Neural progenitor cell (in vitro differentiated cells): ENCODE measurements around the gene OR8B4.

Source experiments
- CTCF ChIP-seq: fragments of 200-600 bp; sonication (generic); IDR thresholded peaks from 2 replicates; pipeline ENCODE4 v1.5.1; 2017; ENCODE audit warnings: antibody characterized with exemption, mild to moderate bottlenecking
- EZH2 ChIP-seq: fragments of 200-600 bp; sonication (generic); IDR thresholded peaks from 2 replicates; pipeline ENCODE4 v1.6.1; 2017; ENCODE audit warnings: antibody characterized with exemption, mild to moderate bottlenecking, moderate library complexity

GRCh38 chr11:124442847-124443246, 18.2 kb upstream of the OR8B4 start:
- TF ChIP-seq EZH2 = no peak
- no peak for TF ChIP-seq CTCF
